ENCODE measurements around the gene MAPT. TPM values are rescaled to one million over a fixed set of nuclear protein-coding genes. Genes with fewer than 3 reads are reported as not detected.
A peak's percentile ranks its signal among the peaks of the same experiment; 100 is the strongest.

The MAPT gene
- total RNA-seq (1 to 10 TPM; 2.9 to 3.8 TPM), polyA plus RNA-seq (under 1 TPM; 0.27 to 0.65 TPM)
- long read RNA-seq, donor 1: 0 reads
- long read RNA-seq, donor 2, full-length matches to known transcripts: 2 of 2 reads
- long read RNA-seq, donor 2, partial matches to known transcripts: 0 of 2 reads
- long read RNA-seq, donor 2, other reads (novel, unspliced or antisense): 0 of 2 reads
- long read RNA-seq, donor 3: 0 reads
- long read RNA-seq, donor 4, full-length matches to known transcripts: 1 of 1 reads
- long read RNA-seq, donor 4, partial matches to known transcripts: 0 of 1 reads
- long read RNA-seq, donor 4, other reads (novel, unspliced or antisense): 0 of 1 reads
- long read RNA-seq, donor 5: 0 reads

GRCh38 chr17:45894022-45894784 is at the start of gene MAPT:
Gene MAPT, plus strand, starts transcription at chr17:45894554. Its CDS starts 67,784 bp downstream, at chr17:45962338.
- Histone ChIP-seq H3K27ac (ENCODE audit: low read depth in 1 of 2, low read length in 1 of 2) (peak within 1 kb of the TSS; percentile 21 to 43), H3K4me1 (ENCODE audit: control insufficient read depth in 5 of 5, insufficient read depth in 5 of 5, low read length in 5 of 5) (peaks cover 0 to 15% (median 6%) of the 10 kb centered on the region in 5 donors), H3K9ac (ENCODE audit: insufficient read depth in 1 of 2, low read length in 2 of 2) (peak within 1 kb of the TSS in 1 of 2 donors; percentile 49), H3K9me3 (ENCODE audit: control insufficient read depth in 4 of 4, insufficient read depth in 3 of 4, low read length in 3 of 4) (no peaks in the 10 kb centered on the region), H3K27me3 (ENCODE audit: control insufficient read depth in 3 of 3, insufficient read depth in 3 of 3, low read length in 2 of 3) (peaks cover 15 to 54% (median 32%) of the 10 kb centered on the region in 3 donors), H3K4me3 (peak within 1 kb of the TSS; percentile 70), H3K36me3 (ENCODE audit: control insufficient read depth in 4 of 4, insufficient read depth in 4 of 4, low read length in 4 of 4) (no peaks in the 10 kb centered on the region)
- TF ChIP-seq CTCF (IDR thresholded peaks at IDR 0.05; ENCODE audit: control extremely low read depth, extremely low read depth): peak; percentile 76
- ATAC-seq (ENCODE audit: insufficient read depth, low FRiP score): peak; percentile 97
- DNase-seq: peak; percentile 92 to 98 (median 94)
- WGBS, 2 donors: 2 to 3% methylated on average over 47 to 97 of the region's 97 CpGs

- ATAC-seq (ENCODE audit: insufficient read depth, low FRiP score) (no peak), DNase-seq (no peak)
- no peak within 1 kb of the TSS for H3K4me3 ChIP-seq
- no peaks in the 10 kb centered on the region for H3K36me3 ChIP-seq (ENCODE audit: control insufficient read depth in 4 of 4, insufficient read depth in 4 of 4, low read length in 4 of 4)
- no peaks in the 10 kb centered on the region for H3K27me3 ChIP-seq (ENCODE audit: control insufficient read depth in 3 of 3, insufficient read depth in 3 of 3, low read length in 2 of 3)
- 83 to 86% methylated on average over 24 to 25 of the region's 25 CpGs for WGBS, 2 donors
- no peak for TF ChIP-seq CTCF (IDR thresholded peaks at IDR 0.05; ENCODE audit: control extremely low read depth, extremely low read depth)
- no peaks in the 10 kb centered on the region for H3K9me3 ChIP-seq (ENCODE audit: control insufficient read depth in 4 of 4, insufficient read depth in 3 of 4, low read length in 3 of 4)
- no peak within 1 kb of the TSS for H3K9ac ChIP-seq (ENCODE audit: insufficient read depth in 1 of 2, low read length in 2 of 2)
- no peak within 1 kb of the TSS for H3K27ac ChIP-seq (ENCODE audit: low read depth in 1 of 2, low read length in 1 of 2)
- no peaks in the 10 kb centered on the region for H3K4me1 ChIP-seq (ENCODE audit: control insufficient read depth in 5 of 5, insufficient read depth in 5 of 5, low read length in 5 of 5)
Observed at GRCh38 chr17:45844695-45845375, 49.5 kb upstream of the MAPT start, which contains the start of gene SPPL2C. Gene SPPL2C, plus strand, starts transcription at chr17:45844881. Its CDS starts 26 bp downstream, at chr17:45844907.

GRCh38 chr17:45845376-45846185 is 48.8 kb upstream of the MAPT start:
- Histone ChIP-seq H3K27ac (ENCODE audit: low read depth in 1 of 2, low read length in 1 of 2) (no peak overlapping the region), H3K9ac (ENCODE audit: insufficient read depth in 1 of 2, low read length in 2 of 2) (no peak overlapping the region), H3K36me3 (ENCODE audit: control insufficient read depth in 4 of 4, insufficient read depth in 4 of 4, low read length in 4 of 4) (no peaks in the 10 kb centered on the region), H3K4me1 (ENCODE audit: control insufficient read depth in 5 of 5, insufficient read depth in 5 of 5, low read length in 5 of 5) (no peaks in the 10 kb centered on the region), H3K4me3 (no peak overlapping the region), H3K27me3 (ENCODE audit: control insufficient read depth in 3 of 3, insufficient read depth in 3 of 3, low read length in 2 of 3) (no peaks in the 10 kb centered on the region), H3K9me3 (ENCODE audit: control insufficient read depth in 4 of 4, insufficient read depth in 3 of 4, low read length in 3 of 4) (peaks cover 0 to under 1% (median 0%) of the 10 kb centered on the region in 4 donors)
- DNase-seq (no peak), ATAC-seq (ENCODE audit: insufficient read depth, low FRiP score) (no peak)
- WGBS, 2 donors: 90 to 92% methylated on average over 35 of the region's 35 CpGs
- no peak for TF ChIP-seq CTCF (IDR thresholded peaks at IDR 0.05; ENCODE audit: control extremely low read depth, extremely low read depth)

Measured in lung (tissue), 16 donors.